Smooth muscle cell (in vitro differentiated cells): ENCODE data around the gene PLA2G4D. TPM values are rescaled to one million over a fixed set of nuclear protein-coding genes. Genes with fewer than 3 reads are reported as not detected.

Experiments
- DNase-seq: peaks from one replicate; lab custom pipeline; 2025; ENCODE audit not compliant: unreplicated experiment; lab: John Stamatoyannopoulos, UW
- H2AFZ ChIP-seq: fragments of 200-600 bp; sonication (generic); 2 replicates; pipeline ENCODE4 v1.6.0; 2016; ENCODE audit warnings: antibody characterized with exemption, low read depth, mild to moderate bottlenecking
- H3F3A ChIP-seq: fragments of 200-600 bp; sonication (generic); 2 replicates; pipeline ENCODE4 v1.6.0; 2017; ENCODE audit warnings: antibody characterized with exemption, low read depth
- H3K27ac ChIP-seq: fragments of 200-600 bp; sonication (generic); 2 replicates; pipeline ENCODE4 v1.5.1; 2016; ENCODE audit warnings: low read depth, mild to moderate bottlenecking
- H3K27me3 ChIP-seq: fragments of 200-600 bp; sonication (generic); 2 replicates; pipeline ENCODE4 v1.6.1; 2016; ENCODE audit warnings: low read depth, mild to moderate bottlenecking
- H3K36me3 ChIP-seq: fragments of 200-600 bp; sonication (generic); 2 replicates; pipeline ENCODE4 v1.5.1; 2016; ENCODE audit warnings: low read depth
- H3K4me1 ChIP-seq: fragments of 200-600 bp; sonication (generic); 2 replicates; pipeline ENCODE4 v1.5.1; 2016; ENCODE audit warnings: low read depth
- H3K4me2 ChIP-seq: fragments of 200-600 bp; sonication (generic); 2 replicates; pipeline ENCODE4 v1.6.0; 2016; ENCODE audit warnings: mild to moderate bottlenecking
- H3K4me3 ChIP-seq: fragments of 200-600 bp; sonication (generic); 2 replicates; pipeline ENCODE4 v1.5.1; 2016; ENCODE audit warnings: mild to moderate bottlenecking
- H3K79me2 ChIP-seq: fragments of 200-600 bp; sonication (generic); 2 replicates; pipeline ENCODE4 v1.6.0; 2016; ENCODE audit warnings: low read depth, mild to moderate bottlenecking
- H3K9ac ChIP-seq: fragments of 200-600 bp; sonication (generic); 2 replicates; pipeline ENCODE4 v1.6.0; 2016; ENCODE audit warnings: low read depth
- H3K9me3 ChIP-seq: fragments of 200-600 bp; sonication (generic); replicated peaks from 2 replicates; pipeline ENCODE4 v1.5.1; 2016; ENCODE audit warnings: low read depth
- H4K20me1 ChIP-seq: fragments of 200-600 bp; sonication (generic); 2 replicates; pipeline ENCODE4 v1.6.0; 2016; ENCODE audit warnings: low read depth
- WGBS: methylation state at CpG from one replicate; pipeline ENCODE4 v1.1.7; 2016; ENCODE audit warnings: low lambda C conversion rate; 5-methylcytosine and 5-hydroxymethylcytosine counted together
- polyA plus RNA-seq: library from polyadenylated mRNA; unstranded; fragments of >200 nt; fragmentation: Nextera tagmentation; extraction: Ambion mirVana; gene quantifications from 2 replicates; pipeline ENCODE4 v1.2.1, GENCODE V29; 2016
- total RNA-seq: library from RNA; depleted of rRNA; stranded (reverse); fragments of >200 nt; gene quantifications from 2 replicates; pipeline ENCODE4 v1.2.3, GENCODE V29; 2014
- TF ChIP-seq, protein P1 (sequence below): fragments of 200-600 bp; sonication (generic); IDR thresholded peaks from 2 replicates; pipeline ENCODE4 v1.5.1; 2017; ENCODE audit warnings: borderline replicate concordance, mild to moderate bottlenecking, antibody characterized with exemption; ENCODE audit not compliant: insufficient read depth, poor library complexity, severe bottlenecking

The PLA2G4D gene
- total and polyA plus RNA-seq, 2 experiments from 2014 or later, result 0.17 to 0.36 TPM

DNA sequence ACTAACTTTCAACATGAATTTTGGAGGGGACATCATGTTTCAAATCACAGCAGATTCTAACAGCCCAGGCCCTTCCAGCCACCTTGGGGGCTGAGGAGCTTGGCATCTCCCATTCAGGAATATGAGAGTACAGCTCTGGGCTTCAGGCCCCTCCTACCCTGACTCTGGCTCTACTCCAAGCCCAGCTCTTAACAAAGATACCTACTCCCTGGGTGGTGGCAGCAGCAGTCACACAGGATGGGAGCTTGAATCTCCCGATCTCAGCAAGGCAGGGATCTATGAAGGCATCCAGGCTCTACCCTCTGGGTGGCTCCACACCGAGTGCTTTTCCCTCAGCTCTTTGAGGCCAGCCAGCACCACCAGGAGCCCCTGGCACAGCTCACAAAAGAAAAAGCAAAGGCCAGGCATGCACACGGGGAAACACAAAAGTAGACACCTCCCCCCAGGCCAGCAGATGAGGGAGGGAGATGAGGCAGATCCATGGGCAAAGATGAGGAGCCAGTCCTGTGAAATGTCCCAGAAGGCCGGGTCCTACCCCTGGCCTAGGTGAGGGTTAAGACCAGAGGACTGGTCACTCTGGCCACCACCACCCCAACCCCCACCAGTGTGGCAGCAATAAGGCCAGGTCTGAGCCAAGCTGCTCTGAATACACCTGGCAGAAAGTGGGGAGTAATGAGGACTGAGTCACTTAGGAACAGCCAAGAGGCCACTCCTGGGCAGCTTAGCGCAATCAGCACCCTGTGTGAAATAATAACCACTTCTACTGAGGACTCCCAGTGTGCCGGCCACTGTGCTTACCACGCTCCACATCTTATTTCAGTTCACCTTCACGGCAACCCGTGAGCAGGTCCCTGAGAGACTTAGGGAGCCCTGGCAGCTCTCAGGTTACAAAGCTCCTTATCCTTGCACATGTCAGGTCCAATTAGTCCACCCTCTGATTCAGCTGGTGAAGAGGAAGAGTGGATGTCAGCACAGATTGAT is 37.8 kb upstream of the PLA2G4D start:
- Histone ChIP-seq H3K4me2 (no peak overlapping the region), H3K36me3 (no peaks in the 10 kb centered on the region), H3K4me1 (no peaks in the 10 kb centered on the region), H3K9ac (no peak overlapping the region), H2AFZ (no peak overlapping the region), H3K79me2 (no peaks in the 10 kb centered on the region), H3K4me3 (no peak overlapping the region), H3K27me3 (peaks cover 22% of the 10 kb centered on the region), H4K20me1 (no peaks in the 10 kb centered on the region), H3F3A (no peaks in the 10 kb centered on the region), H3K9me3 (no peaks in the 10 kb centered on the region), H3K27ac (no peak overlapping the region)
- TF ChIP-seq, protein P1, sequence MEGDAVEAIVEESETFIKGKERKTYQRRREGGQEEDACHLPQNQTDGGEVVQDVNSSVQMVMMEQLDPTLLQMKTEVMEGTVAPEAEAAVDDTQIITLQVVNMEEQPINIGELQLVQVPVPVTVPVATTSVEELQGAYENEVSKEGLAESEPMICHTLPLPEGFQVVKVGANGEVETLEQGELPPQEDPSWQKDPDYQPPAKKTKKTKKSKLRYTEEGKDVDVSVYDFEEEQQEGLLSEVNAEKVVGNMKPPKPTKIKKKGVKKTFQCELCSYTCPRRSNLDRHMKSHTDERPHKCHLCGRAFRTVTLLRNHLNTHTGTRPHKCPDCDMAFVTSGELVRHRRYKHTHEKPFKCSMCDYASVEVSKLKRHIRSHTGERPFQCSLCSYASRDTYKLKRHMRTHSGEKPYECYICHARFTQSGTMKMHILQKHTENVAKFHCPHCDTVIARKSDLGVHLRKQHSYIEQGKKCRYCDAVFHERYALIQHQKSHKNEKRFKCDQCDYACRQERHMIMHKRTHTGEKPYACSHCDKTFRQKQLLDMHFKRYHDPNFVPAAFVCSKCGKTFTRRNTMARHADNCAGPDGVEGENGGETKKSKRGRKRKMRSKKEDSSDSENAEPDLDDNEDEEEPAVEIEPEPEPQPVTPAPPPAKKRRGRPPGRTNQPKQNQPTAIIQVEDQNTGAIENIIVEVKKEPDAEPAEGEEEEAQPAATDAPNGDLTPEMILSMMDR, result no peak
- DNase-seq, result no peak
- 80% methylated on average over 9 of the region's 9 CpGs for WGBS

DNA sequence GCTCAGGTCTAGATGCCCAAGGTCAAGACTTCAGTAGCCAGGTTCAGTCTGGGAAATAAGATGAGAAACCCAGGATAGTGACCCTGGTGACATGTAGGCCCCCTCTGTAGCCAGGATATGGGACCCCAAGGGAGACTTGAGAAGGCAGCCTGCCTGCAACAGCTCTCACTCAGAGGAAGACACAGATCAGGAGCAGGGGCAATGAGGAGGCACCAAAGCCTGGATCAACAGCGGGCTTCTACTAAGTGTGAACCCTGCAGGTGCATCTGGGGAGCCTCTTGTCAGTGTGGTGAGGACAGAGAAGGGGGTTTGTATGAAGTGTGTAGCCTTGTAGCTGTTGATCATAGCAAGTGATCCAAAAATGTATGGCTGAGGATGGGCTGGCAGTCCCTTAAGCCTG is 36.6 kb upstream of the PLA2G4D start:
- DNase-seq, result no peak
- H3K27ac ChIP-seq, result no peak overlapping the region
- H3K79me2 ChIP-seq, result no peaks in the 10 kb centered on the region
- H3K36me3 ChIP-seq, result no peaks in the 10 kb centered on the region
- no peaks in the 10 kb centered on the region for H3K9me3 ChIP-seq
- WGBS, result 96% methylated on average over 1 of the region's 1 CpG
- H3K9ac ChIP-seq, result no peak overlapping the region
- no peak overlapping the region for H2AFZ ChIP-seq
- H3F3A ChIP-seq, result no peaks in the 10 kb centered on the region
- TF ChIP-seq, protein P1, result no peak
- H3K4me2 ChIP-seq, result no peak overlapping the region
- H4K20me1 ChIP-seq, result no peaks in the 10 kb centered on the region
- H3K27me3 ChIP-seq, result peaks cover 22% of the 10 kb centered on the region
- H3K4me1 ChIP-seq, result no peaks in the 10 kb centered on the region
- no peak overlapping the region for H3K4me3 ChIP-seq

DNA sequence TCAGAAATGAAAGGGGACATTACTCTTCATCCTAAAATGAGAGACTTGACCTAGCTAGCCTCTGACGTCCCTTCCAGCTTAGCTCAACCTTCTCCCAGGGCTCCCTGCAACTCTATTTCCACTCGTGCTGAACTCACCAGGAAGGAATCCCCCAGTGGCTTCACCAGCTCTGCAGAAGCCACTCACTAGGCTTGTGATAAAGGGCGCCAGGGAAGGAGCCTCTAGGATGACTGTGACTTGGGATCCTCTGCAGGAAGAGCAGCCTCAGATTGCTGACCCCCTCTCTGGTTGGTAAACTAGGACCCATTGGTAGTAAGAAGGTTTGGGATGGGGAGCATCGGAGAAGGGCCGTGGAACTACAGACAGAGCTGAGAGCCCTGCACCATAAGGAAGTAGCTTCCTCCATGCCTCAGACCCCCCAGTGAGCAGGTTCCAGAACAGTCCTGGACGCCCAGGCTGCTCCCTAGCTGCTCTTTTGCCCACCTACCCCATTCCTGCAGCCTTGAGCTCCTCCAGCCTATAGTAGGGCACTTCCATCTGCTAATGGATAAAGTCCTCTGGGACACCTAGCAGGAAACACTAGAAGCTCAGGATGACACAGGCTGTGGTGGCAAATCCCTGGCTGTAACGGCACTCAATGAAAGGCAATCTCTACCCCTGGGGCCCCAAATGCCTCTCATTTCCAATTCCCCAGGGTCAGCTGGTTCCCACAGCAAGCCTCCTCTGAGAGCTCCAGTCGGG is 36.1 kb upstream of the PLA2G4D start:
- no peak overlapping the region for H3K4me2 ChIP-seq
- 70% methylated on average over 8 of the region's 8 CpGs for WGBS
- H3K79me2 ChIP-seq, result no peaks in the 10 kb centered on the region
- no peaks in the 10 kb centered on the region for H4K20me1 ChIP-seq
- TF ChIP-seq, protein P1, result no peak
- H3K27me3 ChIP-seq, result peaks cover 22% of the 10 kb centered on the region
- no peaks in the 10 kb centered on the region for H3K9me3 ChIP-seq
- H3K36me3 ChIP-seq, result no peaks in the 10 kb centered on the region
- H2AFZ ChIP-seq, result no peak overlapping the region
- no peak for DNase-seq
- no peak overlapping the region for H3K27ac ChIP-seq
- no peaks in the 10 kb centered on the region for H3K4me1 ChIP-seq
- no peaks in the 10 kb centered on the region for H3F3A ChIP-seq
- H3K9ac ChIP-seq, result no peak overlapping the region
- no peak overlapping the region for H3K4me3 ChIP-seq
